DOHH2 (cell line): ENCODE measurements around the gene CACNA2D3.

Experiments used
- H3F3A ChIP-seq: fragments of 200-600 bp; sonication (generic), shearing (Covaris generic); 2 replicates; pipeline ENCODE4 v1.6.0; 2016; ENCODE audit warnings: antibody characterized with exemption, mild to moderate bottlenecking; ENCODE audit not compliant: control insufficient read depth, insufficient read depth
- H3K27ac ChIP-seq: fragments of 200-600 bp; sonication (generic); 2 replicates; pipeline ENCODE4 v1.5.1; 2014; ENCODE audit warnings: low read depth, mild to moderate bottlenecking, low read length, moderate library complexity
- H3K27me3 ChIP-seq: fragments of 200-600 bp; sonication (generic); 2 replicates; pipeline ENCODE4 v1.6.1; 2014; ENCODE audit warnings: mild to moderate bottlenecking, low read length, mixed read lengths; ENCODE audit not compliant: control insufficient read depth
- H3K36me3 ChIP-seq: fragments of 200-600 bp; sonication (generic); 2 replicates; pipeline ENCODE4 v1.6.1; 2014; ENCODE audit warnings: mild to moderate bottlenecking, low read length, moderate library complexity, mixed read lengths; ENCODE audit not compliant: control insufficient read depth
- H3K4me1 ChIP-seq: fragments of 200-600 bp; sonication (generic); 2 replicates; pipeline ENCODE4 v1.6.1; 2014; ENCODE audit warnings: mild to moderate bottlenecking, low read length, mixed read lengths; ENCODE audit not compliant: control insufficient read depth
- H3K4me2 ChIP-seq: fragments of 200-600 bp; sonication (generic); 2 replicates; pipeline ENCODE4 v1.6.0; 2014; ENCODE audit warnings: mild to moderate bottlenecking, low read length, moderate library complexity
- H3K4me3 ChIP-seq: fragments of 200-600 bp; sonication (generic); 2 replicates; pipeline ENCODE4 v1.5.1; 2014; ENCODE audit warnings: mild to moderate bottlenecking, low read length, mixed read lengths
- H3K79me2 ChIP-seq: fragments of 200-600 bp; sonication (generic); 2 replicates; pipeline ENCODE4 v1.6.1; 2014; ENCODE audit warnings: mild to moderate bottlenecking, low read length, mixed read lengths; ENCODE audit not compliant: control insufficient read depth
- H3K9me2 ChIP-seq: fragments of 200-600 bp; sonication (generic); replicated peaks from 2 replicates; pipeline ENCODE4 v1.6.1; 2014; ENCODE audit warnings: mild to moderate bottlenecking, low read length, mixed read lengths; ENCODE audit not compliant: control insufficient read depth
- H3K9me3 ChIP-seq: fragments of 200-600 bp; sonication (generic); 2 replicates; pipeline ENCODE4 v1.6.1; 2014; ENCODE audit warnings: antibody characterized with exemption, low read length, mixed read lengths; ENCODE audit not compliant: control insufficient read depth, insufficient read depth
- H4K20me1 ChIP-seq: fragments of 200-600 bp; sonication (generic); 2 replicates; pipeline ENCODE4 v1.6.0; 2014; ENCODE audit warnings: low read depth, mild to moderate bottlenecking, antibody characterized with exemption, low read length, moderate library complexity; ENCODE audit not compliant: control insufficient read depth, insufficient read depth
- CTCF ChIP-seq: fragments of 200-600 bp; sonication (generic); IDR thresholded peaks from one replicate; pipeline ENCODE4 v1.5.1; 2014; ENCODE audit warnings: antibody characterized with exemption, mild to moderate bottlenecking, low read depth, low read length; ENCODE audit not compliant: poor library complexity, severe bottlenecking
- EZH2phosphoT487 ChIP-seq: fragments of 200-600 bp; sonication (generic); IDR thresholded peaks from 2 replicates; pipeline ENCODE4 v1.6.1; 2017; ENCODE audit warnings: borderline replicate concordance, mild to moderate bottlenecking, antibody characterized with exemption, low read length, moderate library complexity, mixed read lengths

Gene CACNA2D3

GRCh38 chr3:54519493-54519892, 397.1 kb downstream of the CACNA2D3 start:
- no peaks in the 10 kb centered on the region for H3K9me3 ChIP-seq
- no peaks in the 10 kb centered on the region for H3K9me2 ChIP-seq
- no peaks in the 10 kb centered on the region for H3K27me3 ChIP-seq
- H3K4me2 ChIP-seq, result no peak overlapping the region
- TF ChIP-seq EZH2phosphoT487 (no peak), CTCF (no peak)
- no peaks in the 10 kb centered on the region for H3F3A ChIP-seq
- no peaks in the 10 kb centered on the region for H3K4me1 ChIP-seq
- H4K20me1 ChIP-seq, result no peaks in the 10 kb centered on the region
- no peak overlapping the region for H3K4me3 ChIP-seq
- H3K79me2 ChIP-seq, result no peaks in the 10 kb centered on the region
- H3K27ac ChIP-seq, result no peak overlapping the region
- H3K36me3 ChIP-seq, result no peaks in the 10 kb centered on the region

DNA sequence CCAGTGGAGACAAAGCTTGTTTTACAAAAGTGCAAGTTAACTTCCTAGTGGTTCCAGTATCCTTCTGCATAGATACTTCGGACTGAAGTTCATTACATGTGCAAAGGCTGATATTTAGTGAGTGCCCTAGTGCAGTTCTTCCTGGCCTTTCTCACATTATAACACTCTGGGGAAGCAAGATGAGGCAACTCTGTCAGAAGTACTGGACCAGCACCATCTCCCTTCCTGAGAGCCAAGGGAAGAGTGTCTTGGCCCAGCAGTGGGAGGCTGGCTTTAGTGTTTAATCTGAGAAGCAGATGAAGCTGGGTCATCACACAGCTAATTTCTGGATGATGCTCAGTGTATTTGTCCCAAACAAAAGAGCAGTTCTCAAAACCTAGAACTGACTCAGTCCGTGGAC, 397.7 kb downstream of the CACNA2D3 start:
- no peaks in the 10 kb centered on the region for H3K27me3 ChIP-seq
- H3K9me2 ChIP-seq, result no peaks in the 10 kb centered on the region
- no peaks in the 10 kb centered on the region for H3K9me3 ChIP-seq
- H3K4me2 ChIP-seq, result no peak overlapping the region
- no peak overlapping the region for H3K4me3 ChIP-seq
- no peak overlapping the region for H3K27ac ChIP-seq
- H3K79me2 ChIP-seq, result no peaks in the 10 kb centered on the region
- no peaks in the 10 kb centered on the region for H4K20me1 ChIP-seq
- no peaks in the 10 kb centered on the region for H3K36me3 ChIP-seq
- no peaks in the 10 kb centered on the region for H3F3A ChIP-seq
- H3K4me1 ChIP-seq, result no peaks in the 10 kb centered on the region
- no peak for TF ChIP-seq EZH2phosphoT487
- TF ChIP-seq CTCF, result no peak

DNA sequence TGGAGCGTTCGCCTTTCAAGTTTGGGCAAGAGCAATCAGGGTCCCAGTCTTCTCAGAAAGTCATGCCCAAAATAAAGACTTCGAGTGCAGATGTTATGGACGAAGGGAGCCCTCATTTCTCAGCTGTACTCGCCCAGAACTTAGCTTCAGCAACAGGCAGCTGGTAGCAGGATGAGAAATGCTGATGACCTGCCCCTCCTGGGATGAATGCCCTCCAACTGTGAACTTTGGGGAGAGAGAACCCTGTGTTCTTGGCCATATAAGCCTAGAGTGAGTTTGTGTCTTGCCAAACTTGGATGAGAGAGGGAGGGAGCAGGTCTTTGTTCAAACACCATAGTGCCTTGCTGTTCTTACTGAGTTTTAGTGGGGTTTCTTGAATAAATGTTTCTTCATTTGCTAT, 405.2 kb downstream of the CACNA2D3 start:
- no peak for TF ChIP-seq CTCF
- Histone ChIP-seq H3K4me2 (no peak overlapping the region), H3K36me3 (no peaks in the 10 kb centered on the region), H3F3A (no peaks in the 10 kb centered on the region), H3K79me2 (no peaks in the 10 kb centered on the region), H3K27me3 (no peaks in the 10 kb centered on the region), H3K4me1 (no peaks in the 10 kb centered on the region), H3K27ac (no peak overlapping the region), H3K9me2 (no peaks in the 10 kb centered on the region), H4K20me1 (no peaks in the 10 kb centered on the region), H3K4me3 (no peak overlapping the region), H3K9me3 (no peaks in the 10 kb centered on the region; the same call in 1 of the 2 replicates)

- no peaks in the 10 kb centered on the region for H3K36me3 ChIP-seq
- TF ChIP-seq CTCF (no peak), EZH2phosphoT487 (no peak)
- H3K4me2 ChIP-seq, result no peak overlapping the region
- H3F3A ChIP-seq, result no peaks in the 10 kb centered on the region
- H3K4me3 ChIP-seq, result no peak overlapping the region
- H3K9me2 ChIP-seq, result no peaks in the 10 kb centered on the region
- H3K9me3 ChIP-seq, result no peaks in the 10 kb centered on the region; the same call in 1 of the 2 replicates
- H3K79me2 ChIP-seq, result no peaks in the 10 kb centered on the region
- no peaks in the 10 kb centered on the region for H3K4me1 ChIP-seq
- no peaks in the 10 kb centered on the region for H4K20me1 ChIP-seq
- H3K27ac ChIP-seq, result no peak overlapping the region
- no peaks in the 10 kb centered on the region for H3K27me3 ChIP-seq
Observed at GRCh38 chr3:54527953-54528352, 405.6 kb downstream of the CACNA2D3 start.
